ENCODE results near the gene OSBPL8.

Gene OSBPL8

GRCh38 chr12:76562130-76562529, 2.6 kb upstream of the OSBPL8 start (continued):
- TF ChIP-seq CREB5 (CRISPR knock-in tag; IDR thresholded peaks at IDR 0.05; ENCODE audit: low read depth) (no peak), ZNF565 (CRISPR knock-in tag; conservative IDR thresholded peaks at IDR 0.05; ENCODE audit: low read depth) (no peak), ZFP30 (CRISPR knock-in tag; IDR thresholded peaks at IDR 0.05) (no peak)

- ATAC-seq, result no peak; the same call in 2 of the 3 replicates
- TF ChIP-seq ESRRG (CRISPR knock-in tag; IDR thresholded peaks at IDR 0.05), result no peak
- TF ChIP-seq, protein P1, sequence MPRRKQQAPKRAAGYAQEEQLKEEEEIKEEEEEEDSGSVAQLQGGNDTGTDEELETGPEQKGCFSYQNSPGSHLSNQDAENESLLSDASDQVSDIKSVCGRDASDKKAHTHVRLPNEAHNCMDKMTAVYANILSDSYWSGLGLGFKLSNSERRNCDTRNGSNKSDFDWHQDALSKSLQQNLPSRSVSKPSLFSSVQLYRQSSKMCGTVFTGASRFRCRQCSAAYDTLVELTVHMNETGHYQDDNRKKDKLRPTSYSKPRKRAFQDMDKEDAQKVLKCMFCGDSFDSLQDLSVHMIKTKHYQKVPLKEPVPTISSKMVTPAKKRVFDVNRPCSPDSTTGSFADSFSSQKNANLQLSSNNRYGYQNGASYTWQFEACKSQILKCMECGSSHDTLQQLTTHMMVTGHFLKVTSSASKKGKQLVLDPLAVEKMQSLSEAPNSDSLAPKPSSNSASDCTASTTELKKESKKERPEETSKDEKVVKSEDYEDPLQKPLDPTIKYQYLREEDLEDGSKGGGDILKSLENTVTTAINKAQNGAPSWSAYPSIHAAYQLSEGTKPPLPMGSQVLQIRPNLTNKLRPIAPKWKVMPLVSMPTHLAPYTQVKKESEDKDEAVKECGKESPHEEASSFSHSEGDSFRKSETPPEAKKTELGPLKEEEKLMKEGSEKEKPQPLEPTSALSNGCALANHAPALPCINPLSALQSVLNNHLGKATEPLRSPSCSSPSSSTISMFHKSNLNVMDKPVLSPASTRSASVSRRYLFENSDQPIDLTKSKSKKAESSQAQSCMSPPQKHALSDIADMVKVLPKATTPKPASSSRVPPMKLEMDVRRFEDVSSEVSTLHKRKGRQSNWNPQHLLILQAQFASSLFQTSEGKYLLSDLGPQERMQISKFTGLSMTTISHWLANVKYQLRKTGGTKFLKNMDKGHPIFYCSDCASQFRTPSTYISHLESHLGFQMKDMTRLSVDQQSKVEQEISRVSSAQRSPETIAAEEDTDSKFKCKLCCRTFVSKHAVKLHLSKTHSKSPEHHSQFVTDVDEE (CRISPR knock-in tag; IDR thresholded peaks at IDR 0.05), result 0 out of 2 replicates have a peak, but pooled peaks have one; percentile 28
Observed at GRCh38 chr12:76560086-76560491, 518 bp upstream of the OSBPL8 start.

DNA sequence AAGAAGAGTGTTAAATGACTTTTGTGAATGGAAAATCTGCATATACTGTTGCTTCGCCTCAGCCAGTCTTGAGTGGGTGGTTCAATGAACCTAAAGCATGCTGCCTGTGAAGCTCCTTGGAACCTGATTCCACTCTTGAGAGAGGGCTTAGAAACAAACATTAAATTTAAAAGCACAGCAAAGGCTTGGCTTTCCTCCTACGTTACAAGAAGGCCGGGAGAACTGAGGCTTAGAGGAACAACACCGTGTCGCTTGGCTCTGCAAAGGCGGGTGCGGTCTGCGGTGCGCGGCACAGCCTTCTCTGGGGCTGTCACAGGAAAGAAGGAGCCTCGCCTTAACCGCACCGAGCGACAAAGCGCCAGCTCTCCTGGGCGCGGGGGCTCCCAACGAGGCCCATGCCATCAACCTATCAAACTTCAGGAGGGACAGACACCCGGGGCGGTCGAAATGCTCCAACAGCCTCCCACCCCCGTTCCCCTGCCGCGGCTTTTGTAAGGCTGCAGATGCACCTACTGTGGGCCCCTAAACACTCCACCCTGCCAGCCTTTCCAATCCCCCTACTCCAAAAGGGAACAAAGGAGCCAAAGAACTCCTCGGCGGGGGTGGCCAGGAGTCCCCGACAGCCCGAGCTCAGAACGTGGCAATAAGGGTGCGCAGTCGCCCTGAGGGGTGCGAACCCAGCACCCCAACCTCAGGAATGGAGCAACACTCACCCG, 729 bp downstream of the OSBPL8 start:
- peak; percentile 64 for ATAC-seq
- no peak for TF ChIP-seq SNAI2 (CRISPR knock-in tag; IDR thresholded peaks at IDR 0.05)
- TF ChIP-seq, protein P2, sequence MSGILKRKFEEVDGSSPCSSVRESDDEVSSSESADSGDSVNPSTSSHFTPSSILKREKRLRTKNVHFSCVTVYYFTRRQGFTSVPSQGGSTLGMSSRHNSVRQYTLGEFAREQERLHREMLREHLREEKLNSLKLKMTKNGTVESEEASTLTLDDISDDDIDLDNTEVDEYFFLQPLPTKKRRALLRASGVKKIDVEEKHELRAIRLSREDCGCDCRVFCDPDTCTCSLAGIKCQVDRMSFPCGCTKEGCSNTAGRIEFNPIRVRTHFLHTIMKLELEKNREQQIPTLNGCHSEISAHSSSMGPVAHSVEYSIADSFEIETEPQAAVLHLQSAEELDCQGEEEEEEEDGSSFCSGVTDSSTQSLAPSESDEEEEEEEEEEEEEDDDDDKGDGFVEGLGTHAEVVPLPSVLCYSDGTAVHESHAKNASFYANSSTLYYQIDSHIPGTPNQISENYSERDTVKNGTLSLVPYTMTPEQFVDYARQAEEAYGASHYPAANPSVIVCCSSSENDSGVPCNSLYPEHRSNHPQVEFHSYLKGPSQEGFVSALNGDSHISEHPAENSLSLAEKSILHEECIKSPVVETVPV (CRISPR knock-in tag; IDR thresholded peaks at IDR 0.05), result no peak
- TF ChIP-seq ZFP30 (CRISPR knock-in tag; IDR thresholded peaks at IDR 0.05), result no peak
- no peak for TF ChIP-seq GLIS3 (CRISPR knock-in tag; IDR thresholded peaks at IDR 0.05)
- TF ChIP-seq PPARA (CRISPR knock-in tag; IDR thresholded peaks at IDR 0.05; ENCODE audit: borderline replicate concordance), result no peak
- TF ChIP-seq CREB5 (CRISPR knock-in tag; IDR thresholded peaks at IDR 0.05; ENCODE audit: low read depth), result no peak
- TF ChIP-seq ZC3H10 (CRISPR knock-in tag; IDR thresholded peaks at IDR 0.05), result no peak
- no peak for TF ChIP-seq RARB (CRISPR knock-in tag; IDR thresholded peaks at IDR 0.05)
- TF ChIP-seq, protein P3, sequence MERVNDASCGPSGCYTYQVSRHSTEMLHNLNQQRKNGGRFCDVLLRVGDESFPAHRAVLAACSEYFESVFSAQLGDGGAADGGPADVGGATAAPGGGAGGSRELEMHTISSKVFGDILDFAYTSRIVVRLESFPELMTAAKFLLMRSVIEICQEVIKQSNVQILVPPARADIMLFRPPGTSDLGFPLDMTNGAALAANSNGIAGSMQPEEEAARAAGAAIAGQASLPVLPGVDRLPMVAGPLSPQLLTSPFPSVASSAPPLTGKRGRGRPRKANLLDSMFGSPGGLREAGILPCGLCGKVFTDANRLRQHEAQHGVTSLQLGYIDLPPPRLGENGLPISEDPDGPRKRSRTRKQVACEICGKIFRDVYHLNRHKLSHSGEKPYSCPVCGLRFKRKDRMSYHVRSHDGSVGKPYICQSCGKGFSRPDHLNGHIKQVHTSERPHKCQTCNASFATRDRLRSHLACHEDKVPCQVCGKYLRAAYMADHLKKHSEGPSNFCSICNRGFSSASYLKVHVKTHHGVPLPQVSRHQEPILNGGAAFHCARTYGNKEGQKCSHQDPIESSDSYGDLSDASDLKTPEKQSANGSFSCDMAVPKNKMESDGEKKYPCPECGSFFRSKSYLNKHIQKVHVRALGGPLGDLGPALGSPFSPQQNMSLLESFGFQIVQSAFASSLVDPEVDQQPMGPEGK (CRISPR knock-in tag; IDR thresholded peaks at IDR 0.05; ENCODE audit: borderline replicate concordance), result no peak
- no peak for TF ChIP-seq ISL1 (CRISPR knock-in tag; IDR thresholded peaks at IDR 0.05)
- no peak for TF ChIP-seq ZNF70 (CRISPR knock-in tag; IDR thresholded peaks at IDR 0.05)
- TF ChIP-seq OSR1 (CRISPR knock-in tag; IDR thresholded peaks at IDR 0.05), result no peak
- TF ChIP-seq, protein P1 (CRISPR knock-in tag; IDR thresholded peaks at IDR 0.05), result no peak
- no peak for TF ChIP-seq POU6F1 (CRISPR knock-in tag; IDR thresholded peaks at IDR 0.05; ENCODE audit: borderline replicate concordance, low read depth)
- TF ChIP-seq ZFP3 (CRISPR knock-in tag; IDR thresholded peaks at IDR 0.05), result no peak
